GM12801 (cell line): Measurements from ENCODE around the gene PTPN11.

Experiments used
- CTCF ChIP-seq: IDR thresholded peaks from one replicate; pipeline ENCODE4 v1.5.1; 2011; ENCODE audit warnings: control low read depth; ENCODE audit not compliant: insufficient read length; ENCODE audit errors: extremely low read depth

The PTPN11 gene

DNA sequence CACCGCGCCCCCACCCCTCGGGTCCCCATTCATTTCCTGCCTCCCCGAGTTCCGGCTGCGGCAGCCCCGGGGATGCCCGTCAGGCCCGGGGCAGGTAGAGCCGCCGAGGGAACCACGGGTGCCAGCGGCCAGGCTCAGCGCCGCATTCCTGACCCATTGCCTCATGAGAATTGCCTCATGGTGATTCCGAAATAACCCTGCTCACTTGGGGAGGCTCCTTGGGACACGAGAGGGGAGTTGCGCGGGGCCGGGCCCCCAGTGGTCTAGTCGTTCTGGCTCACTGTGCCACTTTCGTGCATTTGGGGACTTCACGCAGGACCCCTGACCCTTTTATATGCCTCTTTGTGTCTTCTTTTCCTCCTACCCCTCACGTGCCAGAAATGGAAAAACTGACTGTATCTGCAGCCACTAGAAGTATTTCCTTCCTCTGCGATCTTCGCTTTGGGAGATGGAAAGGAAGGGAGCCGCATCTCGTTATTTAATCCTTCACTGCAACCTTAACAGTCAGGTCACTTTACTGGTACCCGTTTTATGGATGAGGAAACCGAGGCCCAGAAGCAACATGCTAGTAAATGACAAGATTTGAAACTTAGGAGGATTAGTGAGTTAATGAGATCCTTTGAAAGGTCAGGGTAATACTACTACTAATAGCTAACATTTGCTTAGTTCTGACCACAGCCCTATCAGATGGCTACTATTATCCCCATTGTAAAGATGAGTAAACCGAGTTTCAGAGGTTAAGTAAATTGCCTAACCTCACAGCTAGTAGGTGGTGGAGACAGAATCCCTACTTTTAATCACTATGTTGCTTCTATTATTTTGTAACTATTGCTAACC, 768 bp downstream of the PTPN11 start:
- no peak for TF ChIP-seq CTCF

DNA sequence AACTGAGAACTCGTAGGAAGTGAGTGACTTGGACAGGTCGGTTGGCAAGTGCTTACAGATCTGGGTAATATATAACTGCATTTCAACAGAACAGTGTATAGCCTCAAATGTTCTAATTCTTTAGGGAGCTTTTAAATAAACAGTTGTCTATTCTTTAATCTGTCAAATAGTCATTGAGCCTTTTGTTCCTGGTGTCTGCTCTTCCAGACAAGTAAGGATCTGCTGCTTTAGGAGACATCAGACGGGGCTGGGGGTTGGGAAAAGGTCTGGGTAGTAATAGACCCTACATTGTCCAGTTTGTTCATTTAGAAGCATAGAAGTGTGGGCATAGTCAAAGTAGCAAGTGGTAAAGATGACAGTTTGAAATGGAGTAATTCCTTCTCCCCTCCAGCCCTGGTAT, 2.0 kb downstream of the PTPN11 start:
- no peak for TF ChIP-seq CTCF

- no peak for TF ChIP-seq CTCF
Measured at GRCh38 chr12:112421363-112421762, 2.6 kb downstream of the PTPN11 start.

DNA sequence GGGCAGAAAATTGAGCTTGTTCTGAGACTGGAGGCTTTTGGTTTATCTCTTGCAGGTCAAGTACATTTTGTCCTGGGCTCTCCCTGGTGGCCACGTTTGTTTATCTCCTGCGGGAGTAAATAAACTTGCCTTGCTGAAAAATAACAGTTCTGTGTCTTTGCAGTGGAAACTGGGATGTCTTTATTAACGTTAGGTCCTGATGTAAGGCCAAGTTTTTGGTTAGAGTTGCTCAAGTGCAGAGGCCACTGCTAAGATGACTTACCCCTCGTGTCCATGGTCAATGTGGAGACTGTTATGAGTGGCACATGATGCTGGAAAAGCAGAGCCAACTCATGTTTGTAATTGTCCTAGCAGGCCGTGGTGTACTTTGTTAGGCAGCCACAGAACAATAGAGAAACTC, 3.8 kb downstream of the PTPN11 start:
- no peak for TF ChIP-seq CTCF

- TF ChIP-seq CTCF, result no peak
Measured at GRCh38 chr12:112424126-112424525, 5.4 kb downstream of the PTPN11 start.

- no peak for TF ChIP-seq CTCF
Measured at GRCh38 chr12:112425582-112426382, 7.0 kb downstream of the PTPN11 start.

- no peak for TF ChIP-seq CTCF
Measured at GRCh38 chr12:112427760-112428159, 9.0 kb downstream of the PTPN11 start.
